ENCODE measurements around the gene TSHZ1.

The TSHZ1 gene

DNA sequence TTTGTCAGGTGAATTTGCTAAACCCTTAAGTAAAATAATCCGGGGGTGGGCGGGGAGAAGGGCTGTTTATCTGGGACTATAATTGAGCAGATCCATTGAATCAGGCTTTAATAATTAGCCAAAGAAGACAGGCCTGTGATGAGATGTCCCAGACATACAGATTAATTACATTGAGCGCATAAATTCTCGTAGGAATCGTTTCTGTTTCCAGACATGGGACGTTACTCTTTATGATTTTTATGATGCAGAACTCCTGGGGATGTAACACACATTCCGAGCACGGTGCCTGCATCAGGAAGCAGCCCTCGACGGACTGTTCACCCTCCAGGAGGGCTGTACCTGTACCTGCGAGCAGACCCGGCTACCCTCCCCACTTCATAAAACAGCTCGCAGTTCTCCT is 128.0 kb downstream of the TSHZ1 start:
- TF ChIP-seq CTCF (IDR thresholded peaks at IDR 0.05; ENCODE audit: insufficient read depth, low read length, poor library complexity, severe bottlenecking) (no peak), EZH2phosphoT487 (conservative IDR thresholded peaks at IDR 0.05; ENCODE audit: low read length) (no peak)
- Histone ChIP-seq H3K27ac (ENCODE audit: low read depth, low read length) (no peak overlapping the region), H3K36me3 (ENCODE audit: low read length) (no peaks in the 10 kb centered on the region), H3K4me3 (ENCODE audit: insufficient read depth, low read length, poor library complexity, severe bottlenecking) (no peak overlapping the region), H3K9me2 (replicated peaks; ENCODE audit: insufficient read depth, low read length) (no peaks in the 10 kb centered on the region), H4K20me1 (ENCODE audit: low read depth, low read length) (no peaks in the 10 kb centered on the region), H3K9ac (ENCODE audit: low read length) (no peak overlapping the region), H3K79me2 (ENCODE audit: insufficient read depth, low read length) (no peaks in the 10 kb centered on the region), H2AFZ (ENCODE audit: low read depth, low read length, severe bottlenecking) (no peak overlapping the region), H3K4me2 (ENCODE audit: low read depth, low read length, poor library complexity, severe bottlenecking) (no peak overlapping the region), H3K27me3 (ENCODE audit: low read length) (no peaks in the 10 kb centered on the region), H3K9me3 (ENCODE audit: insufficient read depth, low read length) (no peaks in the 10 kb centered on the region), H3F3A (ENCODE audit: insufficient read depth) (no peaks in the 10 kb centered on the region)

All from SU-DHL-6 (cell line).